AG04449 (cell line): ENCODE results near the gene AMBN.

Experiments used
- CTCF ChIA-PET: fragments of 350-600 bp; formaldehyde crosslinking; extraction: SDS; loops from one replicate; lab custom pipeline; 2021; ENCODE audit warnings: antibody characterized with exemption; lab: Yijun Ruan, JAX
- POLR2A ChIA-PET: fragments of 400-600, 350-600 bp; formaldehyde crosslinking; extraction: SDS; loops from one replicate; lab custom pipeline; 2020; ENCODE audit warnings: antibody characterized with exemption, inconsistent platforms; lab: Yijun Ruan, JAX
- DNase-seq: peaks from one replicate; pipeline ENCODE4 v3.0.0-alpha.2; 2010; ENCODE audit warnings: low read depth, low spot score
- H3K4me3 ChIP-seq: 2 replicates; pipeline ENCODE4 v1.5.1; 2011; ENCODE audit warnings: low read depth, mild to moderate bottlenecking, control low read depth, low read length
- TF ChIP-seq, protein P1 (sequence below): IDR thresholded peaks from one replicate; pipeline ENCODE4 v1.5.1; 2011; ENCODE audit warnings: mild to moderate bottlenecking, moderate library complexity, low read length, control low read depth, inconsistent platforms; ENCODE audit not compliant: insufficient read depth; ENCODE audit errors: missing control alignments

Gene AMBN, protein sequence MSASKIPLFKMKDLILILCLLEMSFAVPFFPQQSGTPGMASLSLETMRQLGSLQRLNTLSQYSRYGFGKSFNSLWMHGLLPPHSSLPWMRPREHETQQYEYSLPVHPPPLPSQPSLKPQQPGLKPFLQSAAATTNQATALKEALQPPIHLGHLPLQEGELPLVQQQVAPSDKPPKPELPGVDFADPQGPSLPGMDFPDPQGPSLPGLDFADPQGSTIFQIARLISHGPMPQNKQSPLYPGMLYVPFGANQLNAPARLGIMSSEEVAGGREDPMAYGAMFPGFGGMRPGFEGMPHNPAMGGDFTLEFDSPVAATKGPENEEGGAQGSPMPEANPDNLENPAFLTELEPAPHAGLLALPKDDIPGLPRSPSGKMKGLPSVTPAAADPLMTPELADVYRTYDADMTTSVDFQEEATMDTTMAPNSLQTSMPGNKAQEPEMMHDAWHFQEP

DNA sequence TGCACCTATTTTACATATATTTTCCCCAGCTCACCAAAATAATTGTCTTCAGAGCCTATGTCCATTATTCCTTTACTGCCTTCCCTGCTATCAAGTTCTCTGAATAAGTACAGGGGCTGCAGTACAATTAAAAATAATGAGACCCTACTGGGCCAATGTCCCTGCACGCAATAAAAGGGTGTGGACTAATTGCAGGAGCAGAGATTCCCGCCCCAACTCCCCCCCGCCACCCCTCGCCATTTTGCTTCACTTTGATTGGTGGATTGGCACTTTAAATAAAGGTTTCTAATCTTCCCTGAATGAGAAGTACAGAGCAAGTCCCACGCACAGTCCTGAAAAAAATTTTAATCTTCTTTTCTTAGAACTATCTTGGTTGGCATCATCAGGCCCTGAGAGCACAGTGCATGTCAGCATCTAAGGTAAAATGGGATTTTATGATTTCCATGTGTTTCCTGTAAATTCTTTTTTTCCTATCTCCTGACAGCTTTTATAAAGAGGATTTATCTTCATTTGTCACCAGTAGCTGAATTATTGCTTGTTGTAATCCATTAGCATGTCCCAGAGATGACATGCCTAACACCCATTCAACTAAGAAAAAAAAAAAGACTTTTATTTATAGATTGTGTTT, at the start of gene AMBN:
TSS of gene AMBN (plus strand) at position 302 of the 628 bp plus-strand sequence. CDS start at position 405, 103 bp downstream.
- POLR2A ChIA-PET: no interaction called here
- H3K4me3 ChIP-seq: no peak within 1 kb of the TSS
- no peak for DNase-seq
- CTCF ChIA-PET: no interaction called here
- TF ChIP-seq, protein P1, sequence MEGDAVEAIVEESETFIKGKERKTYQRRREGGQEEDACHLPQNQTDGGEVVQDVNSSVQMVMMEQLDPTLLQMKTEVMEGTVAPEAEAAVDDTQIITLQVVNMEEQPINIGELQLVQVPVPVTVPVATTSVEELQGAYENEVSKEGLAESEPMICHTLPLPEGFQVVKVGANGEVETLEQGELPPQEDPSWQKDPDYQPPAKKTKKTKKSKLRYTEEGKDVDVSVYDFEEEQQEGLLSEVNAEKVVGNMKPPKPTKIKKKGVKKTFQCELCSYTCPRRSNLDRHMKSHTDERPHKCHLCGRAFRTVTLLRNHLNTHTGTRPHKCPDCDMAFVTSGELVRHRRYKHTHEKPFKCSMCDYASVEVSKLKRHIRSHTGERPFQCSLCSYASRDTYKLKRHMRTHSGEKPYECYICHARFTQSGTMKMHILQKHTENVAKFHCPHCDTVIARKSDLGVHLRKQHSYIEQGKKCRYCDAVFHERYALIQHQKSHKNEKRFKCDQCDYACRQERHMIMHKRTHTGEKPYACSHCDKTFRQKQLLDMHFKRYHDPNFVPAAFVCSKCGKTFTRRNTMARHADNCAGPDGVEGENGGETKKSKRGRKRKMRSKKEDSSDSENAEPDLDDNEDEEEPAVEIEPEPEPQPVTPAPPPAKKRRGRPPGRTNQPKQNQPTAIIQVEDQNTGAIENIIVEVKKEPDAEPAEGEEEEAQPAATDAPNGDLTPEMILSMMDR: no peak

DNA sequence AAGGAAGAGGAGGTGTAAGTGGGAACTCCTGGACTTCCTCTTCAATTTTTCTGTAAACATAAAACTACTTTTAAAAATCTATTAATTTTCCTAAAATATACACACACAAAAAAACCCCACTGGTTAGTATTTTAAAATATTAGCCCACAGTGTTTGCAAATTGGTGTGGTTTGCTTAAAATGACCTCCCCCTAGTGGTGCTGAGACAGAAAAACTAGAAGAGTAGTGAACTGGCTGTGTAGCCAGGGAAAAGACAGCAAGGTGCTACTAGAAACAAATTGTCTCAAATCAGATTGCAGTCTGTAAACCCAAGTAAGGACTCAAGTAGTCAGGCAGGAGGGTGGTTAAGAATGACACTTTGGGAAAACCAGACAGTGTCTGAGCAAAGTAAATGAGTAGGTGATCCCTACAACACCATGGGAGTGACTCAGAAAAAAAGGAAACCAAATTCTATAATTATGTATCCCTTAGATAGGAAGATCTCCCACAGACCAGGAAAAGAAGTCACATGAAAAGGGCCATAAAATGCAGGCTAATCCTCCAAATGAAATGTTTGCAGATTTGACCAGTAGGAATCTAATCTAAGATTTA, 47.7 kb upstream of the AMBN start:
- DNase-seq: peak; percentile 9
- ChIA-PET CTCF (no interaction called here), POLR2A (no interaction called here)
- TF ChIP-seq, protein P1: peak; percentile 40
- H3K4me3 ChIP-seq: no peak overlapping the region

DNA sequence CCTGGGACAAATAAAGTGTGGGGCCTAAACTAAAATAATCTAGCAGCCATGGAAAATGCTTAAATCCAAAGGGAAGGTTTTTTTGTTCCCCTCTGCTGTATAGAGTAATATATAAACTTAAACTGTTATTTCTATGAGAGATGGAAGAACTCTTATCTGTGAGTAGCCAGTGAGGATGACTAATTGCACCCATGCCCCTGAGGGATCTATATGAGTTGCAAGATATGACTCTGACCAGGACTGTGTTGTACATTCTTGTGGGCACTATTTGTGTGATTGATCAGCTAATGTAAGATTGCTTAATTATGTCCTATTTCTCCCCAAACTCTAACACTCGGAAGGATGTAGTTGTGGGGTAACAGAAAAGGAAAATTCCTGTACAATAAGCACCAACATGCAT, 35.2 kb upstream of the AMBN start:
- TF ChIP-seq, protein P1: no peak
- H3K4me3 ChIP-seq: no peak overlapping the region
- ChIA-PET POLR2A (no interaction called here), CTCF (no interaction called here)
- no peak for DNase-seq

DNA sequence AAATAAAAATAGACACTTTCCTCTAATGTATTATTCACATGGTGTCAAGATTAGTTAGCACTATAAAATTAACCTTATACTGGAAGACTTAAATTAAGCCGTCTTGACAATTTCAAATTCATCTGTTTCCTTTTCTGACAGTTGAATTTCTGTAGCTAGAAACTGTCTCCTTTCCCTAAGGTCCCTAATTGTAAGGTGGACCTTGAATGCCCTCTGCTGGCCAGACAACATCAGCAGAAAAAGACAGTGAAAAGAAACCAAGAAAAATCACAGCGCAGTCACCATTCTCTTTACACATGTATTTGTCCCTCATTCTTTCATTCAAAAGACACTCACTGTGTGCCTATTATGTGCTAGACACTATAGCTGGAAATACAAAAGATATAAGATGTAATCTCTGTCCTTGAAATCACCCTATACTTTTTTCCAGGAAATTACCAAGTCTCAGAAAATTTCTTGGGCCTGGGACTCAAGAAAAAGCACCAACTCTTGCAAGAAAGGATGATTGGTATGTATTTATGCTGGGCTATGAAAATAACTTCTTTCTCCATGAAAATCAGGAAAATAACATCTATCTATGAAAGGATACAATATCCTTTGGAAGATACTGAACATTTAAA, 32.7 kb upstream of the AMBN start:
- CTCF ChIA-PET: interaction anchor here (0.6 to 3.3 kb wide), 9 partner anchors 12 to 735 kb away, joined by 3 to 11 read pairs (median 3); no protein-coding TSS in a partner anchor
- POLR2A ChIA-PET: no interaction called here
- TF ChIP-seq, protein P1: peak; percentile 68
- H3K4me3 ChIP-seq: no peak overlapping the region
- DNase-seq: peak; percentile 0

DNA sequence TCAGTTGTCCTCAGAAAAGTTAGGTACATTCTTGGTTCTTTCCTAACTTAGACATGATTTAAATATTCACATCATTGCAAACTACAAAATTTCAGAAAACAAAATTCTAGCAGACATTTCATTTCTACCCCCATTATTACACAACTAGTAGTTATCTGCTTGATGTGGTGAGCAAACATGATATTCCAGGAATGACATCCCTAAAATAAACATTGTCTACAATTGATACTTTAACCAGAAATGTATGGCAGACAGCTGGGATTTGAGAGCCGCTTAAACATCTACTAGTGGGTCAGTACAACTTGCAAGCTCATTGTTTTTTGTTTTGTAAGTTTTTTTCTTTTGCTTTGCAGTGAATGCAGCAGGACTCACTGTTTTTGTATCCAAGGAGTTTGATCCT, 32.1 kb upstream of the AMBN start:
- TF ChIP-seq, protein P1: no peak
- DNase-seq: no peak
- no peak overlapping the region for H3K4me3 ChIP-seq
- ChIA-PET CTCF (interaction anchor here (1.1 to 3.3 kb wide), 3 partner anchors 12 to 736 kb away, joined by 3 to 11 read pairs (median 6); no protein-coding TSS in a partner anchor), POLR2A (no interaction called here)

DNA sequence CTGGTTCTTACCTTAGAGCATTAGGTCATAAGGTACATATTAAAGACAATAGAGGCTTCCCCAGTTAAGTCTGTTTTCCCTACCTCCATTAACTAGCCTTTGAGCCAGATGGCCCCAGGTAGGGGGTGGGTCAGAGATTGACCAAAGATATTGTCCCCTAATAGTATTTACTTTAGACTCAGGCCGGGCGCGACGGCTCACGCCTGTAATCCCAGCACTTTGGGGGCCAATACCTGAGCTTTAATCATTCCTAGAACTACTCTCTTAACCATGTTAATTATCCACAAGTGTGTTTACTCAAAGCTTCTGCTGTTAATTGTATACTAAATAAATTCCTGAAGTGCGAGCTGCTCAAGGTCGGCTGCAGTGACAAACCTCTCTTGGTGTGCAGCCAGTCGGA, 28.0 kb upstream of the AMBN start:
- ChIA-PET POLR2A (no interaction called here), CTCF (no interaction called here)
- no peak overlapping the region for H3K4me3 ChIP-seq
- TF ChIP-seq, protein P1: no peak
- DNase-seq: no peak
